HEK293T (cell line): Measurements from ENCODE around the gene RNH1.

ENCODE experiments used
- CTCF ChIA-PET: fragments of 350-600 bp; formaldehyde crosslinking; extraction: SDS; loops from one replicate; lab custom pipeline; 2021; ENCODE audit warnings: antibody characterized with exemption, inconsistent platforms; lab: Yijun Ruan, JAX
- POLR2A ChIA-PET: fragments of 350-600 bp; formaldehyde crosslinking; extraction: SDS; loops from one replicate; lab custom pipeline; 2020; ENCODE audit warnings: antibody characterized with exemption, inconsistent platforms; lab: Yijun Ruan, JAX
- DNase-seq: peaks from one replicate; pipeline ENCODE4 v3.0.0; 2012; ENCODE audit warnings: mixed read lengths; ENCODE audit errors: extremely low spot score
- ARNT ChIP-seq: fragments of 450-650 bp; IDR thresholded peaks from 2 replicates; pipeline ENCODE4 v1.6.1; 2017; ENCODE audit warnings: mild to moderate bottlenecking
- BHLHE40 ChIP-seq: fragments of 450-650 bp; IDR thresholded peaks from 2 replicates; pipeline ENCODE4 v1.6.1; 2016; ENCODE audit warnings: mild to moderate bottlenecking, moderate library complexity, borderline replicate concordance
- CTBP1 ChIP-seq: fragments of 450-650 bp; IDR thresholded peaks from 2 replicates; pipeline ENCODE4 v1.6.1; 2016; ENCODE audit warnings: borderline replicate concordance
- ELF4 ChIP-seq: fragments of 450-650 bp; IDR thresholded peaks from 2 replicates; pipeline ENCODE4 v1.6.1; 2017; ENCODE audit warnings: antibody characterized with exemption
- FOXA1 ChIP-seq: fragments of 450-650 bp; IDR thresholded peaks from 2 replicates; pipeline ENCODE4 v1.6.1; 2016; ENCODE audit warnings: mild to moderate bottlenecking
- FOXK2 ChIP-seq: fragments of 450-650 bp; IDR thresholded peaks from 2 replicates; pipeline ENCODE4 v1.6.1; 2016; ENCODE audit warnings: mild to moderate bottlenecking
- FOXM1 ChIP-seq: fragments of 450-650 bp; IDR thresholded peaks from 2 replicates; pipeline ENCODE4 v1.6.1; 2017; ENCODE audit warnings: mild to moderate bottlenecking, borderline replicate concordance
- HDGF ChIP-seq: fragments of 450-650 bp; IDR thresholded peaks from 2 replicates; pipeline ENCODE4 v1.6.1; 2017; ENCODE audit warnings: antibody characterized with exemption, borderline replicate concordance
- L3MBTL2 ChIP-seq: fragments of 450-650 bp; conservative IDR thresholded peaks from 2 replicates; pipeline ENCODE4 v1.6.1; 2016; ENCODE audit warnings: mild to moderate bottlenecking
- LEF1 ChIP-seq: fragments of 450-650 bp; IDR thresholded peaks from 2 replicates; pipeline ENCODE4 v1.6.1; 2017; ENCODE audit warnings: mild to moderate bottlenecking, borderline replicate concordance
- NFRKB ChIP-seq: fragments of 450-650 bp; IDR thresholded peaks from 2 replicates; pipeline ENCODE4 v1.6.1; 2016; ENCODE audit warnings: mild to moderate bottlenecking, moderate library complexity
- PKNOX1 ChIP-seq: fragments of 450-650 bp; IDR thresholded peaks from 2 replicates; pipeline ENCODE4 v1.6.1; 2016
- SP1 ChIP-seq: fragments of 450-650 bp; IDR thresholded peaks from 2 replicates; pipeline ENCODE4 v1.6.1; 2017
- SUZ12 ChIP-seq: fragments of 450-650 bp; IDR thresholded peaks from 2 replicates; pipeline ENCODE4 v1.6.1; 2016; ENCODE audit warnings: mild to moderate bottlenecking
- TARDBP ChIP-seq: fragments of 450-650 bp; IDR thresholded peaks from 2 replicates; pipeline ENCODE4 v1.6.1; 2016
- ZNF384 ChIP-seq: fragments of 450-650 bp; IDR thresholded peaks from 2 replicates; pipeline ENCODE4 v1.6.1; 2016

Gene RNH1

GRCh38 chr11:503179-503981 lies 3.7 kb downstream of the RNH1 start:
- ChIA-PET POLR2A (no interaction called here), CTCF (no interaction called here)
- no peak for DNase-seq
- TF ChIP-seq FOXA1: no peak
- TF ChIP-seq BHLHE40: no peak
- TF ChIP-seq ELF4: no peak
- TF ChIP-seq CTBP1: no peak
- TF ChIP-seq LEF1: no peak
- TF ChIP-seq FOXK2: no peak
- TF ChIP-seq FOXM1: no peak
- no peak for TF ChIP-seq ZNF384
- TF ChIP-seq L3MBTL2: no peak
- TF ChIP-seq HDGF: no peak
- TF ChIP-seq SP1: no peak
- TF ChIP-seq NFRKB: no peak

- CTCF ChIA-PET: no interaction called here
- TF ChIP-seq L3MBTL2: no peak
- TF ChIP-seq HDGF: no peak
- TF ChIP-seq ARNT: no peak
- no peak for TF ChIP-seq FOXA1
- no peak for TF ChIP-seq TARDBP
- TF ChIP-seq LEF1: no peak
- no peak for TF ChIP-seq PKNOX1
- no peak for TF ChIP-seq NFRKB
- POLR2A ChIA-PET: no interaction called here
- no peak for DNase-seq
These were observed 4.5 kb downstream of the RNH1 start for GRCh38 chr11:502288-503178.

- TF ChIP-seq LEF1 (no peak), FOXK2 (no peak), ARNT (no peak), CTBP1 (no peak), SP1 (no peak), SUZ12 (no peak), FOXA1 (no peak), BHLHE40 (no peak), ZNF384 (no peak), FOXM1 (no peak), L3MBTL2 (no peak), NFRKB (no peak), PKNOX1 (no peak), ELF4 (no peak)
- ChIA-PET CTCF (no interaction called here), POLR2A (no interaction called here)
- no peak for DNase-seq
These were observed 5.3 kb downstream of the RNH1 start for GRCh38 chr11:501683-502287.

- DNase-seq: no peak
- CTCF ChIA-PET: no interaction called here
- no peak for TF ChIP-seq HDGF
- TF ChIP-seq LEF1: no peak
- no peak for TF ChIP-seq L3MBTL2
- no peak for TF ChIP-seq FOXK2
- TF ChIP-seq TARDBP: no peak
- no peak for TF ChIP-seq SUZ12
- TF ChIP-seq ARNT: no peak
- TF ChIP-seq PKNOX1: no peak
- no peak for TF ChIP-seq FOXA1
- TF ChIP-seq SP1: no peak
- POLR2A ChIA-PET: no interaction called here
These were observed 5.9 kb downstream of the RNH1 start for GRCh38 chr11:501001-501682.

GRCh38 chr11:499201-500076 lies 7.6 kb downstream of the RNH1 start:
- POLR2A ChIA-PET: interaction anchor here (1.2 to 1.9 kb wide), 2 partner anchors 8 to 76 kb away, joined by 4 to 13 read pairs; partner anchors contain the start of gene RNH1
- DNase-seq: no peak
- TF ChIP-seq NFRKB: no peak
- TF ChIP-seq FOXM1: no peak
- TF ChIP-seq ELF4: no peak
- no peak for TF ChIP-seq CTBP1
- no peak for TF ChIP-seq TARDBP
- no peak for TF ChIP-seq SP1
- TF ChIP-seq ARNT: no peak
- no peak for TF ChIP-seq L3MBTL2
- no peak for TF ChIP-seq FOXK2
- CTCF ChIA-PET: no interaction called here
